Panc1 (cell line): Measurements from ENCODE around the gene SMOC2.

Source experiments
- POLR2AphosphoS5 ChIP-seq: IDR thresholded peaks from 2 replicates; pipeline ENCODE4 v1.6.1; 2012; ENCODE audit warnings: mild to moderate bottlenecking, low read depth, low read length, moderate library complexity
- SIN3A ChIP-seq: IDR thresholded peaks from 2 replicates; pipeline ENCODE4 v1.6.1; 2012; ENCODE audit warnings: low read depth, mild to moderate bottlenecking, low read length, moderate library complexity, borderline replicate concordance; ENCODE audit not compliant: insufficient read depth
- TCF7L2 ChIP-seq: IDR thresholded peaks from 2 replicates; pipeline ENCODE4 v1.6.1; 2011; ENCODE audit warnings: mild to moderate bottlenecking, low read depth, low read length, inconsistent platforms
- TF ChIP-seq, protein P1 (sequence below): fragments of 450-650 bp; IDR thresholded peaks from 2 replicates; pipeline ENCODE4 v1.5.1; 2017; ENCODE audit warnings: mild to moderate bottlenecking
- TF ChIP-seq, protein P2 (sequence below), 2 experiments: IDR thresholded peaks; 2 replicates each; pipeline ENCODE4 v1.6.1; 2011 to 2012; ENCODE audit warnings: low read depth in 2 of 2, control low read depth in 1 of 2, low read length in 1 of 2, mild to moderate bottlenecking in 1 of 2, moderate library complexity in 1 of 2; ENCODE audit not compliant: insufficient read depth in 1 of 2

DNA sequence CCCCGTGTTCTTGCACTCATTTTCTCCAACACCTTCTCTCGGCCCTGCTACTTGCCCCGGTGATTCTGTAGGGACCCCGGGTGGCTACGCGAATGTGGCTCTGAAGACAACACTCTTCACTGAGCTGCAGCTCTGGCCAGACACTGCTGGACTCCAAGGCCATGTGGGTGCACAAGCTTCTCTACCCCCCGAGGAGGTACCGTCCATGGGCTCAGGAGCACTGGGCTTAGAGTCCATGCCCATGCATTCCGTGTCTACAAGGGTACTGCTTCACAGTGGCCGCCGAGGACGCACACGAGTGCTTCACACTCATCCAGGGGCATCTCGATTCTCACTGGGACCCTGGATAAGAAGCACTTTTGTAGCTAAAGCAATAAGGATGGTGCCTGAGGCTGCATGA, 59.5 kb downstream of the SMOC2 start:
- TF ChIP-seq, protein P1, sequence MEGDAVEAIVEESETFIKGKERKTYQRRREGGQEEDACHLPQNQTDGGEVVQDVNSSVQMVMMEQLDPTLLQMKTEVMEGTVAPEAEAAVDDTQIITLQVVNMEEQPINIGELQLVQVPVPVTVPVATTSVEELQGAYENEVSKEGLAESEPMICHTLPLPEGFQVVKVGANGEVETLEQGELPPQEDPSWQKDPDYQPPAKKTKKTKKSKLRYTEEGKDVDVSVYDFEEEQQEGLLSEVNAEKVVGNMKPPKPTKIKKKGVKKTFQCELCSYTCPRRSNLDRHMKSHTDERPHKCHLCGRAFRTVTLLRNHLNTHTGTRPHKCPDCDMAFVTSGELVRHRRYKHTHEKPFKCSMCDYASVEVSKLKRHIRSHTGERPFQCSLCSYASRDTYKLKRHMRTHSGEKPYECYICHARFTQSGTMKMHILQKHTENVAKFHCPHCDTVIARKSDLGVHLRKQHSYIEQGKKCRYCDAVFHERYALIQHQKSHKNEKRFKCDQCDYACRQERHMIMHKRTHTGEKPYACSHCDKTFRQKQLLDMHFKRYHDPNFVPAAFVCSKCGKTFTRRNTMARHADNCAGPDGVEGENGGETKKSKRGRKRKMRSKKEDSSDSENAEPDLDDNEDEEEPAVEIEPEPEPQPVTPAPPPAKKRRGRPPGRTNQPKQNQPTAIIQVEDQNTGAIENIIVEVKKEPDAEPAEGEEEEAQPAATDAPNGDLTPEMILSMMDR: no peak
- TF ChIP-seq POLR2AphosphoS5: no peak
- no peak for TF ChIP-seq TCF7L2
- TF ChIP-seq, protein P2, sequence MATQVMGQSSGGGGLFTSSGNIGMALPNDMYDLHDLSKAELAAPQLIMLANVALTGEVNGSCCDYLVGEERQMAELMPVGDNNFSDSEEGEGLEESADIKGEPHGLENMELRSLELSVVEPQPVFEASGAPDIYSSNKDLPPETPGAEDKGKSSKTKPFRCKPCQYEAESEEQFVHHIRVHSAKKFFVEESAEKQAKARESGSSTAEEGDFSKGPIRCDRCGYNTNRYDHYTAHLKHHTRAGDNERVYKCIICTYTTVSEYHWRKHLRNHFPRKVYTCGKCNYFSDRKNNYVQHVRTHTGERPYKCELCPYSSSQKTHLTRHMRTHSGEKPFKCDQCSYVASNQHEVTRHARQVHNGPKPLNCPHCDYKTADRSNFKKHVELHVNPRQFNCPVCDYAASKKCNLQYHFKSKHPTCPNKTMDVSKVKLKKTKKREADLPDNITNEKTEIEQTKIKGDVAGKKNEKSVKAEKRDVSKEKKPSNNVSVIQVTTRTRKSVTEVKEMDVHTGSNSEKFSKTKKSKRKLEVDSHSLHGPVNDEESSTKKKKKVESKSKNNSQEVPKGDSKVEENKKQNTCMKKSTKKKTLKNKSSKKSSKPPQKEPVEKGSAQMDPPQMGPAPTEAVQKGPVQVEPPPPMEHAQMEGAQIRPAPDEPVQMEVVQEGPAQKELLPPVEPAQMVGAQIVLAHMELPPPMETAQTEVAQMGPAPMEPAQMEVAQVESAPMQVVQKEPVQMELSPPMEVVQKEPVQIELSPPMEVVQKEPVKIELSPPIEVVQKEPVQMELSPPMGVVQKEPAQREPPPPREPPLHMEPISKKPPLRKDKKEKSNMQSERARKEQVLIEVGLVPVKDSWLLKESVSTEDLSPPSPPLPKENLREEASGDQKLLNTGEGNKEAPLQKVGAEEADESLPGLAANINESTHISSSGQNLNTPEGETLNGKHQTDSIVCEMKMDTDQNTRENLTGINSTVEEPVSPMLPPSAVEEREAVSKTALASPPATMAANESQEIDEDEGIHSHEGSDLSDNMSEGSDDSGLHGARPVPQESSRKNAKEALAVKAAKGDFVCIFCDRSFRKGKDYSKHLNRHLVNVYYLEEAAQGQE (IDR thresholded peaks at IDR 0.05; ENCODE audit: insufficient read depth in 1 of 2, low read depth in 2 of 2, low read length in 1 of 2): no peak
- no peak for TF ChIP-seq SIN3A
